Small intestine (tissue), 7 donors: ENCODE data around the gene LAMA2. TPM values are rescaled to one million over a fixed set of nuclear protein-coding genes. Genes with fewer than 3 reads are reported as not detected.
A peak's percentile ranks its signal among the peaks of the same experiment; 100 is the strongest.

Experiments
- DNase-seq, 2 donors: peaks; one replicate each; pipeline versions ENCODE4 v3.0.0 to v3.0.0-alpha.2; 2013
- FAIRE-seq: peaks from 2 replicates; lab custom pipeline; 2012; peaks lifted over from hg19 to GRCh38; lab: Jason Lieb, UNC
- H3K27ac ChIP-seq, 3 donors: one replicate each; pipeline ENCODE4 v1.5.1; 2013; ENCODE audit warnings: low read length in 2 of 3, mild to moderate bottlenecking in 2 of 3, control low read depth in 1 of 3, inconsistent platforms in 1 of 3, low read depth in 1 of 3, moderate library complexity in 1 of 3
- H3K27me3 ChIP-seq, 3 donors: one replicate each; pipeline ENCODE4 v1.6.1; 2013; ENCODE audit warnings: low read length in 3 of 3, inconsistent platforms in 1 of 3; ENCODE audit not compliant: control insufficient read depth in 3 of 3, insufficient read depth in 3 of 3
- H3K36me3 ChIP-seq, 3 donors: one replicate each; pipeline ENCODE4 v1.6.1; 2013; ENCODE audit warnings: low read length in 3 of 3, inconsistent platforms in 1 of 3, low read depth in 1 of 3, mild to moderate bottlenecking in 1 of 3, moderate library complexity in 1 of 3; ENCODE audit not compliant: control insufficient read depth in 3 of 3, insufficient read depth in 2 of 3
- H3K4me1 ChIP-seq, 3 donors: one replicate each; pipeline ENCODE4 v1.6.1; 2013; ENCODE audit warnings: low read length in 2 of 3, inconsistent platforms in 1 of 3, low read depth in 1 of 3, mild to moderate bottlenecking in 1 of 3, moderate library complexity in 1 of 3; ENCODE audit not compliant: control insufficient read depth in 3 of 3, insufficient read depth in 2 of 3
- H3K4me3 ChIP-seq, 3 donors: one replicate each; pipeline ENCODE4 v1.5.1; 2013; ENCODE audit warnings: low read length in 3 of 3, control low read depth in 1 of 3, inconsistent platforms in 1 of 3, low read depth in 1 of 3, mild to moderate bottlenecking in 1 of 3, moderate library complexity in 1 of 3
- H3K9me3 ChIP-seq, 2 donors: one replicate each; pipeline ENCODE4 v1.6.1; 2013; ENCODE audit warnings: low read depth in 1 of 2, low read length in 1 of 2; ENCODE audit not compliant: control insufficient read depth in 2 of 2, insufficient read depth in 1 of 2
- WGBS, 3 donors: extraction: QIAGEN DNeasy Blood & Tissue Kit; methylation state at CpG; one replicate each; pipeline ENCODE4 v1.1.7; 2013; 5-methylcytosine and 5-hydroxymethylcytosine counted together
- polyA plus RNA-seq, 4 donors: library from polyadenylated mRNA; stranded (reverse) in 3 of 4; unstranded in 1 of 4; fragments of 200-250 nt in 3 of 4; fragments of 120-200 nt in 1 of 4; gene quantifications; one replicate each; pipeline versions ENCODE4 v1.2.1 to v1.2.3, GENCODE V29; 2013
- donor health status: healthy with polysubstance abuse.
- donor health status: control.
- donor health status: control.
- donor health status: Bipolar disorder and iron deficiency.
- donor health status: healthy.

The LAMA2 gene
- polyA plus RNA-seq, 4 donors, result 0.67 to 12.7 (median 1.1) TPM

DNA sequence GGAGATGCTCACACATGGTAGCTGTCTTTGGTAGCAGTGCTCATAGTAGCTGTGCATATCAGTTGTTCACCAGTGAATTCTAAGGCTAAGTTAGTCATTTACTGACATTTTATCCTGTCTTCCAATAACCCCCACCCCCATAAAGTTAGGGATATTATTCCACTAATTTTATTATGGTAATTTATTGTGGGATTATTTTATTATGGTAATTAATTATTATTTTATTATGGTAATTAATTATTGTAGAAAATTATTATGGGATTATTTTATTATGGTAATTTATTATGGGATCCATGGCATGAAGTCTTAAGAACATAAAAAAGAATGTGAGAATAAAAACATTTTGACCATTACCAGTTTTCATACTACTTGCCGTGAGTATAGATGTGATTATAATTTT, 406.5 kb downstream of the LAMA2 start:
- Histone ChIP-seq H3K4me3 (no peak overlapping the region), H3K36me3 (no peaks in the 10 kb centered on the region), H3K9me3 (no peaks in the 10 kb centered on the region), H3K4me1 (no peaks in the 10 kb centered on the region), H3K27me3 (no peaks in the 10 kb centered on the region), H3K27ac (no peak overlapping the region)
- WGBS, 3 donors, result 94 to 97% (median 94%) methylated on average over 1 of the region's 1 CpG
- no peak for DNase-seq
- no peak for FAIRE-seq

DNA sequence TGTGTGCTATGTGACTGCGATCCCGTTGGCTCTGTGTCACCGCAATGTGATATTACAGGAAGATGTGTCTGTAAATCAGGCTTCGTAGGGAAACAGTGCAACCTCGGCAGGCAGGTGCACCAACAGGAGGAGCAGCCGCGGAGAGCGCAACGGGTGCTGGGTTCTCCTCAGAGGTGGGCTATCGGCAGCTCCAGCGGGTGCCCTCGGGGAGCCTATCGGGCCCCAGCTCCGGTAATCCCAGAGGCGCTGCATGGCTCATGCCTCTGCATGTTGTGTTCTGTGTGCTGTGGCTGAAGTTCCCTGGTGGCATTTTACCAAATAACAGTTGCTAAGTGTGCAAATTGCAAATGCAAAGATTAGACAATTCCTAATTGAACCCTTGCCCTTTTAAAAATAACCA, 409.9 kb downstream of the LAMA2 start:
- H3K4me1 ChIP-seq, result no peaks in the 10 kb centered on the region
- DNase-seq (no peak), FAIRE-seq (no peak)
- no peak overlapping the region for H3K27ac ChIP-seq
- no peaks in the 10 kb centered on the region for H3K27me3 ChIP-seq
- 91 to 94% (median 94%) methylated on average over 15 of the region's 15 CpGs for WGBS, 3 donors
- no peaks in the 10 kb centered on the region for H3K36me3 ChIP-seq
- H3K4me3 ChIP-seq, result no peak overlapping the region
- no peaks in the 10 kb centered on the region for H3K9me3 ChIP-seq

DNA sequence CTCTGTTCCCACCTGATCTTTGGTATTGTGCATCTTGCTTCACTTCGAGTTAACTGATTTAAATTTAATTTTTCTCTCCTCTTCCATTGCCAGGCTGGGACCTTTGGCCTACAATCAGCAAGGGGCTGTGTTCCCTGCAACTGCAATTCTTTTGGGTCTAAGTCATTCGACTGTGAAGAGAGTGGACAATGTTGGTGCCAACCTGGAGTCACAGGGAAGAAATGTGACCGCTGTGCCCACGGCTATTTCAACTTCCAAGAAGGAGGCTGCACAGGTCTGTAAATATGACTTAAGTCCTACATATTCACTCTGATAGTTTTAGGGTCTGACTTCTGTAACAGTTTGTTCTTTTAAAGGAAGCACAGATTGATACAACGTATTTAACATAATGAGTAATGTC, 414.7 kb downstream of the LAMA2 start:
- no peak overlapping the region for H3K27ac ChIP-seq
- H3K4me1 ChIP-seq, result no peaks in the 10 kb centered on the region
- H3K9me3 ChIP-seq, result no peaks in the 10 kb centered on the region
- no peaks in the 10 kb centered on the region for H3K27me3 ChIP-seq
- WGBS, 3 donors, result 75 to 85% (median 81%) methylated on average over 5 of the region's 5 CpGs
- DNase-seq, result no peak
- H3K4me3 ChIP-seq, result no peak overlapping the region
- H3K36me3 ChIP-seq, result no peaks in the 10 kb centered on the region
- no peak for FAIRE-seq

DNA sequence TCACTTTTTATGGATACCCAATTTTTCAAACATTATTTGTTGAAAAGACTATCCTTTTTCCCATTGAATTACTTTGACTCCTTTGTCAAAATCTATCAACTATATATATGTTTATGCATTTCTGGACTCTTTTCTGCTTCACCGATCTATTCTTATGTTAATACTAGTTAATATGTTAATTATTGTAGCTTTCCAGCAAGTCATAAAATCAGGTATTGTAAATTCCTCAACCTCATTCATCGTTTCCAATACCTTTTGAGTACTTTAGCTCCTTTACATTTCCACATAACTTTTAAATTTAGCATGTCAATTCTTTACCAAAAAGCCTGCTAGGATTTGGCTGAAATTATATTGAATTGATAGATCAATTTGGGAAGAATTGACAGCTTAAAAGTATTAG, 419.7 kb downstream of the LAMA2 start:
- Histone ChIP-seq H3K9me3 (no peaks in the 10 kb centered on the region), H3K27me3 (no peaks in the 10 kb centered on the region), H3K4me1 (no peaks in the 10 kb centered on the region), H3K27ac (no peak overlapping the region), H3K36me3 (no peaks in the 10 kb centered on the region), H3K4me3 (no peak overlapping the region)
- DNase-seq, result no peak
- no peak for FAIRE-seq
- 25 to 61% (median 40%) methylated on average over 2 of the region's 2 CpGs for WGBS, 3 donors

DNA sequence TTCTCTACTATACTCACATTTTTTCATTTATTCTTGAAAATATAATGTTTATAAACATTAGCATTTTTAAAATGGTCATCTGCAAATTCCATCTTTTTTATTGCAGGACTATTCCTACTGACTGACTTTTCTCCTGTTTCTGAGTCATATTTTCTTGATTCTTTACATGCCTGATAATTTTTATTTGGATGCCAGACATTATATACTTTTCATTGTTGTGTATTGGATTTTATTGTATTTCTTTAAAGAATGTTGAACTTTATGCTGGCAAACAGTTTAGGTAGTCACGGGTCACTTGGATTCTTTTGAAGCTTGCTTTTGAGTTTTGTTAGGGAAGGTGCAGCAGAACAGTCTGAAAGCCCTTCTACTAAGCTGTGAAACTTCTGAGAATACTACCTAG, 423.9 kb downstream of the LAMA2 start:
- FAIRE-seq (no peak), DNase-seq (no peak)
- 64 to 94% (median 79%) methylated on average over 1 of the region's 1 CpG for WGBS, 3 donors
- Histone ChIP-seq H3K27me3 (no peaks in the 10 kb centered on the region), H3K9me3 (no peaks in the 10 kb centered on the region), H3K4me1 (no peaks in the 10 kb centered on the region), H3K36me3 (no peaks in the 10 kb centered on the region), H3K27ac (no peak overlapping the region), H3K4me3 (no peak overlapping the region)

DNA sequence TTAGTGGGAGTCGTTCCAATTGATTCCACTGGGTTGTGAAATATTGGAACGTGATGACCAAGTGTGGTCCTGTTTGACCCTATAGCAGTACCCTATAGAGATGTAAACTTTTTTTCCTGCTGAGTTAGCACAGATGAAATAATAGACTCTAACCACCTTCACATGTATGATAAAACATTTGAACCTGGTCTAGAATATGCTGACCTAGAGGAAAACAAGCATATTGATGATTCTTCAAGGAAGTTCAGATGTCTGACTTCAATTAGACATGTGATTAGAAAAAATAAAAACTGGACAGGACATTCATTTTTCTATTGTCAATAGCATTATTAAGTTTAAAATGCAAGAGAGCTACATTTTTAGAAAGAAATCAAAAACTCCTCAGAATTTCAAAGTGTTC, 424.9 kb downstream of the LAMA2 start:
- H3K4me3 ChIP-seq, result no peak overlapping the region
- H3K27me3 ChIP-seq, result no peaks in the 10 kb centered on the region
- WGBS, 3 donors, result 16 to 67% (median 30%) methylated on average over 2 of the region's 2 CpGs
- H3K27ac ChIP-seq, result no peak overlapping the region
- no peaks in the 10 kb centered on the region for H3K36me3 ChIP-seq
- no peaks in the 10 kb centered on the region for H3K9me3 ChIP-seq
- no peak for FAIRE-seq
- DNase-seq, result no peak
- H3K4me1 ChIP-seq, result no peaks in the 10 kb centered on the region

DNA sequence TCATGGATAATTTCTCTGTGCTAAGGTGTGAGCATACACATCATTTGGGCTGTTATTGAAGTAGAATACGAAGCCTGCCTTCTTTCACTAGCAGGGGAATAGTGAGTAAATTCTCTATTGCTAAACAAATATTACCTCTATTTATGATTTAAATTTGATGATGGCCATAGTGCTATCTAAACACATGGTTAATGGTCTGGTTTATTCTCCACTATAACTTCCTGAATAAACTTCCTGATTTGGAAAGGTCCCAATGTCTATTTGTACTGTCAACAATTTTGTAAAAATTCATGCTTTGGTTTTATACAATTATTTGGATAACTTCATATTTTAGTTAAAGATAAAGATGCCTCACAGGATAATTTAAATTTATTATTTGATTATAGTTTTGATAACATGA, 426.2 kb downstream of the LAMA2 start:
- Histone ChIP-seq H3K9me3 (no peaks in the 10 kb centered on the region), H3K4me1 (no peaks in the 10 kb centered on the region), H3K27ac (no peak overlapping the region), H3K36me3 (no peaks in the 10 kb centered on the region), H3K4me3 (no peak overlapping the region), H3K27me3 (no peaks in the 10 kb centered on the region)
- FAIRE-seq (peak; percentile 65), DNase-seq (no peak)
- 88 to 94% (median 91%) methylated on average over 1 of the region's 1 CpG for WGBS, 3 donors

DNA sequence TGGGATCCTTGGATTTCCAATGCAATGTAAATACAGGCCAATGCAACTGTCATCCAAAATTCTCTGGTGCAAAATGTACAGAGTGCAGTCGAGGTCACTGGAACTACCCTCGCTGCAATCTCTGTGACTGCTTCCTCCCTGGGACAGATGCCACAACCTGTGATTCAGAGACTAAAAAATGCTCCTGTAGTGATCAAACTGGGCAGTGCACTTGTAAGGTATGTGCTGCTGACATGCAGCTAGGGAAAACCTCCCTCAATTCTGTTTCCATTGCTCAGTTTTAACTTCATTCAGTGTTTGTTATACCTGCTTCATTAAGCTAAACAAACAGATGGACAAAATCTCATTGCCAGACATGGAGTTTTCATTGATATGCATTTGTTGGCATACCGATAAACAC, 429.9 kb downstream of the LAMA2 start:
- Histone ChIP-seq H3K4me1 (no peaks in the 10 kb centered on the region), H3K36me3 (no peaks in the 10 kb centered on the region), H3K27me3 (no peaks in the 10 kb centered on the region), H3K9me3 (no peaks in the 10 kb centered on the region), H3K4me3 (no peak overlapping the region), H3K27ac (no peak overlapping the region)
- no peak for DNase-seq
- FAIRE-seq, result no peak
- 47 to 64% (median 54%) methylated on average over 3 of the region's 3 CpGs for WGBS, 3 donors

DNA sequence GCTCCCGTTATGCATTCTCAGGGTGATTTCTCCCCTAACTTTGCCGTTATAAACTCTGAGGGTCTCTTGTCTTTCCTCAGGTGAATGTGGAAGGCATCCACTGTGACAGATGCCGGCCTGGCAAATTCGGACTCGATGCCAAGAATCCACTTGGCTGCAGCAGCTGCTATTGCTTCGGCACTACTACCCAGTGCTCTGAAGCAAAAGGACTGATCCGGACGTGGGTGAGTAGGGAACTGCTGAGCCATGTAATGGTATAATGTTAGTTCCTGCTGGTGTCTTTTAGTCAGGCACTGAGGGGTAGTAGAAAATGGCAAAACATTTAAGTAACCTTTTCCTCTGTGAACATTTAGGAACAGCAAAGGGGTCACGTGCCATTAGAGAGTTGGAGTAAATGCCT, 431.6 kb downstream of the LAMA2 start:
- no peak for DNase-seq
- no peaks in the 10 kb centered on the region for H3K9me3 ChIP-seq
- H3K27ac ChIP-seq, result no peak overlapping the region
- no peaks in the 10 kb centered on the region for H3K4me1 ChIP-seq
- H3K36me3 ChIP-seq, result no peaks in the 10 kb centered on the region
- no peak overlapping the region for H3K4me3 ChIP-seq
- no peak for FAIRE-seq
- 86 to 92% (median 91%) methylated on average over 9 of the region's 9 CpGs for WGBS, 3 donors
- no peaks in the 10 kb centered on the region for H3K27me3 ChIP-seq
